ENCODE measurements around the gene LCN10.
A peak's percentile ranks its signal among the peaks of the same experiment; 100 is the strongest.

The LCN10 gene

DNA sequence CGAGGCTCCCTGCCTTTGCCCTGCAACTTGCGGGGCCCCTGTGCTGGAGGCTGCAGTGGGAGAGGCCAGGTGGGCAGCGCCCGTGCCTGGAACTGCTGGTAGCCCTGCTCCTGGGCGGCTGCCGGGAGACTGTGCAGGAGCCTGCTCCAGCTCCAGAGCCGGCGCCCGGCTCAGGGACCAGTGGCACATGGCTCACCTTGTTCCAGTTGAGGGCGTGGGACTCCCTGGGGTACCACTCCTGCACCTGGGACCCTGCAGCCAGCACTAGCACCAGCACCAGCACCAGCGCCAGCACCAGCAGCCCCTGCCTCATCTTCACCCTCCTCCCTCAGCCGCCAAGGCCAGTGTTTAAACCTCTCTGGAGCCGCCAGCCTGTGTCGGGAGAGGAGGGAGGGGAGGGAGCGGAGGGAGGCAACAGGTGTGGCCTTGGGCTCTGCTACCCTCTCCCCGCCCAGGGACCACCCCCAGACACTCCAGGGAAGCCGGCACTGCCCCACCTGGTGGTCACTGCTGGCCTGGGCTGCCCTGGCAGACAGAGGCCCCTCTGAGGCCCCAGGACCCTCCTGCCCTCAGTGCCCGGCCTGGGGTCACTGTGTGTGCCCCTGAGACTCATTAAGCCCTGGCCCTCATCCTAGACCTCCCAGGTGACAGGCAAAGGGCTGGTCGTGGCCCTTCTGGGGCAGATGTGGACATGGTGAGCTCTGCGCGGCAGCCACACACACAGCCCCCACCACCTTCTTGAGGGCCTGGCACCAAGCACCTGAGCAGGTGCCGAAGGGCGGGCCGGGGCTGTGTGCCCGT, at the start of gene LCN10:
Gene LCN10 (minus strand): TSS at position 350 of the 801 bp plus-strand sequence. CDS start 37 bp downstream, at position 313.
- ATAC-seq = peak; percentile 58
- TF ChIP-seq ESRRG (CRISPR knock-in tag; IDR thresholded peaks at IDR 0.05) (no peak), ZNF70 (CRISPR knock-in tag; IDR thresholded peaks at IDR 0.05) (no peak), ZNF565 (CRISPR knock-in tag; conservative IDR thresholded peaks at IDR 0.05; ENCODE audit: low read depth) (no peak), RARB (CRISPR knock-in tag; IDR thresholded peaks at IDR 0.05) (no peak), ARNTL (CRISPR knock-in tag; IDR thresholded peaks at IDR 0.05; ENCODE audit: borderline replicate concordance, low read depth) (no peak), TCF4 (CRISPR knock-in tag; IDR thresholded peaks at IDR 0.05; ENCODE audit: borderline replicate concordance) (no peak), ISL1 (CRISPR knock-in tag; IDR thresholded peaks at IDR 0.05) (no peak), ZFP3 (CRISPR knock-in tag; IDR thresholded peaks at IDR 0.05) (no peak), SNAI2 (CRISPR knock-in tag; IDR thresholded peaks at IDR 0.05) (no peak)
- TF ChIP-seq, protein P1, sequence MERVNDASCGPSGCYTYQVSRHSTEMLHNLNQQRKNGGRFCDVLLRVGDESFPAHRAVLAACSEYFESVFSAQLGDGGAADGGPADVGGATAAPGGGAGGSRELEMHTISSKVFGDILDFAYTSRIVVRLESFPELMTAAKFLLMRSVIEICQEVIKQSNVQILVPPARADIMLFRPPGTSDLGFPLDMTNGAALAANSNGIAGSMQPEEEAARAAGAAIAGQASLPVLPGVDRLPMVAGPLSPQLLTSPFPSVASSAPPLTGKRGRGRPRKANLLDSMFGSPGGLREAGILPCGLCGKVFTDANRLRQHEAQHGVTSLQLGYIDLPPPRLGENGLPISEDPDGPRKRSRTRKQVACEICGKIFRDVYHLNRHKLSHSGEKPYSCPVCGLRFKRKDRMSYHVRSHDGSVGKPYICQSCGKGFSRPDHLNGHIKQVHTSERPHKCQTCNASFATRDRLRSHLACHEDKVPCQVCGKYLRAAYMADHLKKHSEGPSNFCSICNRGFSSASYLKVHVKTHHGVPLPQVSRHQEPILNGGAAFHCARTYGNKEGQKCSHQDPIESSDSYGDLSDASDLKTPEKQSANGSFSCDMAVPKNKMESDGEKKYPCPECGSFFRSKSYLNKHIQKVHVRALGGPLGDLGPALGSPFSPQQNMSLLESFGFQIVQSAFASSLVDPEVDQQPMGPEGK (CRISPR knock-in tag; IDR thresholded peaks at IDR 0.05; ENCODE audit: borderline replicate concordance) = no peak
- TF ChIP-seq, protein P2, sequence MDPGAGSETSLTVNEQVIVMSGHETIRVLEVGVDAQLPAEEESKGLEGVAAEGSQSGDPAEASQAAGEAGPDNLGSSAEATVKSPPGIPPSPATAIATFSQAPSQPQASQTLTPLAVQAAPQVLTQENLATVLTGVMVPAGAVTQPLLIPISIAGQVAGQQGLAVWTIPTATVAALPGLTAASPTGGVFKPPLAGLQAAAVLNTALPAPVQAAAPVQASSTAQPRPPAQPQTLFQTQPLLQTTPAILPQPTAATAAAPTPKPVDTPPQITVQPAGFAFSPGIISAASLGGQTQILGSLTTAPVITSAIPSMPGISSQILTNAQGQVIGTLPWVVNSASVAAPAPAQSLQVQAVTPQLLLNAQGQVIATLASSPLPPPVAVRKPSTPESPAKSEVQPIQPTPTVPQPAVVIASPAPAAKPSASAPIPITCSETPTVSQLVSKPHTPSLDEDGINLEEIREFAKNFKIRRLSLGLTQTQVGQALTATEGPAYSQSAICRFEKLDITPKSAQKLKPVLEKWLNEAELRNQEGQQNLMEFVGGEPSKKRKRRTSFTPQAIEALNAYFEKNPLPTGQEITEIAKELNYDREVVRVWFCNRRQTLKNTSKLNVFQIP (CRISPR knock-in tag; IDR thresholded peaks at IDR 0.05; ENCODE audit: borderline replicate concordance, low read depth) = no peak

DNA sequence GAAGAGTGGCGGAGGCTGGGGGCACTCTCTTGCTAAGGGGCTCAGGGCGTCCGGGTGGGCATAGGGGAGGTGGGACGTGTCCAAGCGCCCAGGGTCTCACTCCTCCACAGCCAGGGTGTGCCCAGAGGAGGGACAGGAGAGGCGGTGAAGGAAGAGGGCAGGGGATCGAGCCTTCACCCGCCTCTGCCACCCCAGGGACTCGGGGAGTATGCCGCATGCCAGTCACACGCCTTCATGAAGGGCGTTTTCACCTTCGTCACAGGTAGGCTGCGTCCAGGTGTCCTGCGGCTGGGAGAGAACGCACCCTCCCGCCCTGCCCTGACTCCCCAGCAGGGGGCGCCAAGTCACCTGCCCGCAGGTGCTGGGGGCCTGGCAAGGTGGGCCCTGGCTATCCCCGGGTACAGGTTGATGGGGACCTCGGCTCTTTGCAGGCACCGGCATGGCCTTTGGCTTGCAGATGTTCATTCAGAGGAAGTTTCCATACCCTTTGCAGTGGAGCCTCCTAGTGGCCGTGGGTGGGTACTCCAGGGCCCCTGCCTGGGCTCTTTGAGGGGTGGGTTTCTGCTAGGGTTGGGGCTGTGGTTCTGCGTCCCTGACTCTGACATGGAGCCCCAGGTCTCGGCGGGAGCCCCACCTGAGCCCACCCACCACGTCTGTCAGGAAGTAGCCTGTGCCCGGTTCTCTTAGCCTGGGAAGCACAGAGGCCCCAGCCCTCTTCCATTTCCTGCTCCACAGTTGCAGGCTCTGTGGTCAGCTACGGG, 49.0 kb upstream of the LCN10 start:
- TF ChIP-seq BACH2 (CRISPR knock-in tag; IDR thresholded peaks at IDR 0.05; ENCODE audit: borderline replicate concordance) (no peak), TCF4 (CRISPR knock-in tag; IDR thresholded peaks at IDR 0.05; ENCODE audit: borderline replicate concordance) (no peak), ARNTL (CRISPR knock-in tag; IDR thresholded peaks at IDR 0.05; ENCODE audit: borderline replicate concordance, low read depth) (no peak), ZFP30 (CRISPR knock-in tag; IDR thresholded peaks at IDR 0.05) (no peak), ZNF8 (CRISPR knock-in tag; IDR thresholded peaks at IDR 0.05) (no peak), CSDC2 (CRISPR knock-in tag; IDR thresholded peaks at IDR 0.05) (no peak), OSR1 (CRISPR knock-in tag; IDR thresholded peaks at IDR 0.05) (no peak), ZFP3 (CRISPR knock-in tag; IDR thresholded peaks at IDR 0.05) (no peak), ESRRG (CRISPR knock-in tag; IDR thresholded peaks at IDR 0.05) (no peak), GLIS3 (CRISPR knock-in tag; IDR thresholded peaks at IDR 0.05) (no peak)
- TF ChIP-seq, protein P3, sequence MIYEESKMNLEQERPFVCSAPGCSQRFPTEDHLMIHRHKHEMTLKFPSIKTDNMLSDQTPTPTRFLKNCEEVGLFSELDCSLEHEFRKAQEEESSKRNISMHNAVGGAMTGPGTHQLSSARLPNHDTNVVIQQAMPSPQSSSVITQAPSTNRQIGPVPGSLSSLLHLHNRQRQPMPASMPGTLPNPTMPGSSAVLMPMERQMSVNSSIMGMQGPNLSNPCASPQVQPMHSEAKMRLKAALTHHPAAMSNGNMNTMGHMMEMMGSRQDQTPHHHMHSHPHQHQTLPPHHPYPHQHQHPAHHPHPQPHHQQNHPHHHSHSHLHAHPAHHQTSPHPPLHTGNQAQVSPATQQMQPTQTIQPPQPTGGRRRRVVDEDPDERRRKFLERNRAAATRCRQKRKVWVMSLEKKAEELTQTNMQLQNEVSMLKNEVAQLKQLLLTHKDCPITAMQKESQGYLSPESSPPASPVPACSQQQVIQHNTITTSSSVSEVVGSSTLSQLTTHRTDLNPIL (CRISPR knock-in tag; IDR thresholded peaks at IDR 0.05; ENCODE audit: low read depth) = no peak
- TF ChIP-seq, protein P4, sequence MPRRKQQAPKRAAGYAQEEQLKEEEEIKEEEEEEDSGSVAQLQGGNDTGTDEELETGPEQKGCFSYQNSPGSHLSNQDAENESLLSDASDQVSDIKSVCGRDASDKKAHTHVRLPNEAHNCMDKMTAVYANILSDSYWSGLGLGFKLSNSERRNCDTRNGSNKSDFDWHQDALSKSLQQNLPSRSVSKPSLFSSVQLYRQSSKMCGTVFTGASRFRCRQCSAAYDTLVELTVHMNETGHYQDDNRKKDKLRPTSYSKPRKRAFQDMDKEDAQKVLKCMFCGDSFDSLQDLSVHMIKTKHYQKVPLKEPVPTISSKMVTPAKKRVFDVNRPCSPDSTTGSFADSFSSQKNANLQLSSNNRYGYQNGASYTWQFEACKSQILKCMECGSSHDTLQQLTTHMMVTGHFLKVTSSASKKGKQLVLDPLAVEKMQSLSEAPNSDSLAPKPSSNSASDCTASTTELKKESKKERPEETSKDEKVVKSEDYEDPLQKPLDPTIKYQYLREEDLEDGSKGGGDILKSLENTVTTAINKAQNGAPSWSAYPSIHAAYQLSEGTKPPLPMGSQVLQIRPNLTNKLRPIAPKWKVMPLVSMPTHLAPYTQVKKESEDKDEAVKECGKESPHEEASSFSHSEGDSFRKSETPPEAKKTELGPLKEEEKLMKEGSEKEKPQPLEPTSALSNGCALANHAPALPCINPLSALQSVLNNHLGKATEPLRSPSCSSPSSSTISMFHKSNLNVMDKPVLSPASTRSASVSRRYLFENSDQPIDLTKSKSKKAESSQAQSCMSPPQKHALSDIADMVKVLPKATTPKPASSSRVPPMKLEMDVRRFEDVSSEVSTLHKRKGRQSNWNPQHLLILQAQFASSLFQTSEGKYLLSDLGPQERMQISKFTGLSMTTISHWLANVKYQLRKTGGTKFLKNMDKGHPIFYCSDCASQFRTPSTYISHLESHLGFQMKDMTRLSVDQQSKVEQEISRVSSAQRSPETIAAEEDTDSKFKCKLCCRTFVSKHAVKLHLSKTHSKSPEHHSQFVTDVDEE (CRISPR knock-in tag; IDR thresholded peaks at IDR 0.05) = no peak
- TF ChIP-seq, protein P5, sequence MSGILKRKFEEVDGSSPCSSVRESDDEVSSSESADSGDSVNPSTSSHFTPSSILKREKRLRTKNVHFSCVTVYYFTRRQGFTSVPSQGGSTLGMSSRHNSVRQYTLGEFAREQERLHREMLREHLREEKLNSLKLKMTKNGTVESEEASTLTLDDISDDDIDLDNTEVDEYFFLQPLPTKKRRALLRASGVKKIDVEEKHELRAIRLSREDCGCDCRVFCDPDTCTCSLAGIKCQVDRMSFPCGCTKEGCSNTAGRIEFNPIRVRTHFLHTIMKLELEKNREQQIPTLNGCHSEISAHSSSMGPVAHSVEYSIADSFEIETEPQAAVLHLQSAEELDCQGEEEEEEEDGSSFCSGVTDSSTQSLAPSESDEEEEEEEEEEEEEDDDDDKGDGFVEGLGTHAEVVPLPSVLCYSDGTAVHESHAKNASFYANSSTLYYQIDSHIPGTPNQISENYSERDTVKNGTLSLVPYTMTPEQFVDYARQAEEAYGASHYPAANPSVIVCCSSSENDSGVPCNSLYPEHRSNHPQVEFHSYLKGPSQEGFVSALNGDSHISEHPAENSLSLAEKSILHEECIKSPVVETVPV (CRISPR knock-in tag; IDR thresholded peaks at IDR 0.05) = no peak
- peak; percentile 14 for ATAC-seq
